ENCODE data around the gene SMIM5. TPM values are rescaled to one million over a fixed set of nuclear protein-coding genes. Genes with fewer than 3 reads are reported as not detected.

Gene SMIM5
- total RNA-seq, 1 experiment from 2014 or later, result 0.24 TPM

- Histone ChIP-seq H3K79me2 (ENCODE audit: insufficient read depth, low read length) (no peaks in the 10 kb centered on the region), H3K79me1 (ENCODE audit: insufficient read depth, low read depth, low read length, poor library complexity, severe bottlenecking) (no peaks in the 10 kb centered on the region), H2BK12ac (ENCODE audit: insufficient read length, low read depth, low read length) (no peak overlapping the region), H4K5ac (ENCODE audit: insufficient read length, low read depth, low read length) (no peak overlapping the region), H3K4me2 (ENCODE audit: insufficient read depth, insufficient read length, low read length) (no peak overlapping the region), H3K9me3 (ENCODE audit: control insufficient read depth, low read depth, low read length) (no peaks in the 10 kb centered on the region), H2BK20ac (ENCODE audit: low read depth, low read length, poor library complexity, severe bottlenecking) (no peak overlapping the region), H3K23ac (ENCODE audit: insufficient read length, low read depth, low read length) (no peak overlapping the region), H3K14ac (ENCODE audit: insufficient read depth, low read length) (no peak overlapping the region), H3K18ac (ENCODE audit: insufficient read length, low read depth, low read length) (no peak overlapping the region), H3K4ac (ENCODE audit: low read depth, low read length) (no peak overlapping the region), H2BK120ac (ENCODE audit: low read depth, low read length, poor library complexity, severe bottlenecking) (no peak overlapping the region), H3K27me3 (ENCODE audit: insufficient read depth, low read length) (no peaks in the 10 kb centered on the region), H3K56ac (ENCODE audit: insufficient read length, low read depth, low read length) (no peak overlapping the region), H3K4me1 (ENCODE audit: insufficient read depth, low read length) (no peaks in the 10 kb centered on the region; the same call in 1 of the 2 replicates), H3T11ph (ENCODE audit: low read length) (no peak overlapping the region), H3K9ac (ENCODE audit: extremely low read depth, insufficient read length, low read length) (no peak overlapping the region), H4K8ac (replicated peaks; ENCODE audit: insufficient read length, low read depth, low read length) (no peak overlapping the region), H2AFZ (ENCODE audit: low read length) (no peak overlapping the region), H2AK5ac (ENCODE audit: insufficient read length, low read length) (no peak overlapping the region), H4K20me1 (ENCODE audit: control insufficient read depth, insufficient read depth, insufficient read length) (no peaks in the 10 kb centered on the region), H2BK15ac (ENCODE audit: low read depth, low read length) (no peak overlapping the region), H3K27ac (ENCODE audit: insufficient read length, low read depth, low read length) (no peak overlapping the region), H2BK5ac (ENCODE audit: insufficient read length, low read length) (no peak overlapping the region), H4K91ac (ENCODE audit: insufficient read length, low read depth, low read length) (no peak overlapping the region), H3K23me2 (ENCODE audit: insufficient read length, low read depth, low read length, poor library complexity, severe bottlenecking) (no peaks in the 10 kb centered on the region)
- no peak overlapping the region for H3K4me3 Mint-ChIP-seq
- H3K27ac Mint-ChIP-seq, result no peak overlapping the region
- DNase-seq, result no peak
- H3K9me3 Mint-ChIP-seq, result no peaks in the 10 kb centered on the region
- H3K4me1 Mint-ChIP-seq, result peaks cover 11% of the 10 kb centered on the region in 2 experiments
- no CpG with 5 or more reads among the region's 14 CpGs for WGBS (ENCODE audit: extremely low coverage, insufficient read length, low lambda C conversion rate)
- H3K27me3 Mint-ChIP-seq (ENCODE audit: low read depth), result no peaks in the 10 kb centered on the region
- H3K36me3 Mint-ChIP-seq (ENCODE audit: insufficient read depth in 1 of 3, low read depth in 3 of 3), result peaks cover 0 to 15% (median 2%) of the 10 kb centered on the region in 3 experiments; a peak in 4 of 7 replicates
- TF ChIP-seq, protein P1, sequence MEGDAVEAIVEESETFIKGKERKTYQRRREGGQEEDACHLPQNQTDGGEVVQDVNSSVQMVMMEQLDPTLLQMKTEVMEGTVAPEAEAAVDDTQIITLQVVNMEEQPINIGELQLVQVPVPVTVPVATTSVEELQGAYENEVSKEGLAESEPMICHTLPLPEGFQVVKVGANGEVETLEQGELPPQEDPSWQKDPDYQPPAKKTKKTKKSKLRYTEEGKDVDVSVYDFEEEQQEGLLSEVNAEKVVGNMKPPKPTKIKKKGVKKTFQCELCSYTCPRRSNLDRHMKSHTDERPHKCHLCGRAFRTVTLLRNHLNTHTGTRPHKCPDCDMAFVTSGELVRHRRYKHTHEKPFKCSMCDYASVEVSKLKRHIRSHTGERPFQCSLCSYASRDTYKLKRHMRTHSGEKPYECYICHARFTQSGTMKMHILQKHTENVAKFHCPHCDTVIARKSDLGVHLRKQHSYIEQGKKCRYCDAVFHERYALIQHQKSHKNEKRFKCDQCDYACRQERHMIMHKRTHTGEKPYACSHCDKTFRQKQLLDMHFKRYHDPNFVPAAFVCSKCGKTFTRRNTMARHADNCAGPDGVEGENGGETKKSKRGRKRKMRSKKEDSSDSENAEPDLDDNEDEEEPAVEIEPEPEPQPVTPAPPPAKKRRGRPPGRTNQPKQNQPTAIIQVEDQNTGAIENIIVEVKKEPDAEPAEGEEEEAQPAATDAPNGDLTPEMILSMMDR (conservative IDR thresholded peaks at IDR 0.05), result no peak
Observed at GRCh38 chr17:75629157-75629556, 4.1 kb upstream of the SMIM5 start.

Data from H9 (cell line).